Uterus (tissue), 2 donors: Measurements from ENCODE around the gene GDPD1.

ENCODE experiments used
- POLR2A ChIP-seq, 2 donors: fragments of 450-650 bp; IDR thresholded peaks; one replicate each; pipeline ENCODE4 v1.6.1; 2016; ENCODE audit warnings: antibody characterized with exemption in 2 of 2, mild to moderate bottlenecking in 1 of 2, moderate library complexity in 1 of 2
- TF ChIP-seq, protein P1 (sequence below), 4 experiments: fragments of 200-600 bp in 2 of 4; fragments of 450-650 bp in 2 of 4; sonication (generic) in 2 of 4; IDR thresholded peaks; one replicate each; pipeline ENCODE4 v1.5.1; 2016 to 2019; ENCODE audit warnings: antibody characterized with exemption in 4 of 4, mild to moderate bottlenecking in 2 of 4, moderate library complexity in 1 of 4

DNA sequence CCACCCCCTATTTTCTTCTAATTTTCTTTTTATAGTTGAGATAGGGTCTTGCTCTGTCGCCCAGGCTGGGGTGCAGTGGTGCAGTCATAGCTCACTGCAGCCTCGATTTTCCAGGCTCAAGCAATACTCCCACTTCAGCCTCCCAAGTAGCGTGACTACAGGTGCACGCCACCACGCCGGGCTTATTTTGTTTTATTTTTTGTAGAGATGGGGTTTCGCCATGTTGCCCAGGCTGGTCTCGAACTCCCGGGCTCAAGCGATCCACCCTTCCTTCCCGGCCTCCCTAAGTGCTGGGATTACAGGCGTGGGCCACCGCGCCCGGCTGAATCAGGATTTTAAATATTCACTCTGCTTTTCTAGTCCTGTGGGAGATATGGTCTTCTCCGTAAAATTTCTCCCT lies 941 bp upstream of the GDPD1 start:
- no peak for TF ChIP-seq POLR2A (IDR thresholded peaks at IDR 0.05)
- TF ChIP-seq, protein P1, sequence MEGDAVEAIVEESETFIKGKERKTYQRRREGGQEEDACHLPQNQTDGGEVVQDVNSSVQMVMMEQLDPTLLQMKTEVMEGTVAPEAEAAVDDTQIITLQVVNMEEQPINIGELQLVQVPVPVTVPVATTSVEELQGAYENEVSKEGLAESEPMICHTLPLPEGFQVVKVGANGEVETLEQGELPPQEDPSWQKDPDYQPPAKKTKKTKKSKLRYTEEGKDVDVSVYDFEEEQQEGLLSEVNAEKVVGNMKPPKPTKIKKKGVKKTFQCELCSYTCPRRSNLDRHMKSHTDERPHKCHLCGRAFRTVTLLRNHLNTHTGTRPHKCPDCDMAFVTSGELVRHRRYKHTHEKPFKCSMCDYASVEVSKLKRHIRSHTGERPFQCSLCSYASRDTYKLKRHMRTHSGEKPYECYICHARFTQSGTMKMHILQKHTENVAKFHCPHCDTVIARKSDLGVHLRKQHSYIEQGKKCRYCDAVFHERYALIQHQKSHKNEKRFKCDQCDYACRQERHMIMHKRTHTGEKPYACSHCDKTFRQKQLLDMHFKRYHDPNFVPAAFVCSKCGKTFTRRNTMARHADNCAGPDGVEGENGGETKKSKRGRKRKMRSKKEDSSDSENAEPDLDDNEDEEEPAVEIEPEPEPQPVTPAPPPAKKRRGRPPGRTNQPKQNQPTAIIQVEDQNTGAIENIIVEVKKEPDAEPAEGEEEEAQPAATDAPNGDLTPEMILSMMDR (IDR thresholded peaks at IDR 0.05): no peak
